IMR-90 (cell line): Measurements from ENCODE around the gene PROZ. TPM values are rescaled to one million over a fixed set of nuclear protein-coding genes. Genes with fewer than 3 reads are reported as not detected.

ENCODE experiments used
- ATAC-seq: fragments of 200-7000 bp; cut with Tn5 transposase; 2 replicates; pipeline ENCODE4 v1.9.1; 2020; ENCODE audit warnings: low read depth, mild to moderate bottlenecking, moderate library complexity
- BruUV-seq: library from RNA; stranded (reverse); fragments of 400-500 nt; replicated peaks from 2 replicates; lab custom pipeline; 2021; lab: Mats Ljungman, UMichigan
- CTCF ChIA-PET: fragments of 300-600 bp; formaldehyde crosslinking; extraction: SDS; loops from one replicate; lab custom pipeline; 2021; ENCODE audit warnings: antibody characterized with exemption; lab: Yijun Ruan, JAX
- POLR2A ChIA-PET: fragments of 300-600 bp; sonication (Branson Sonifier 250); formaldehyde crosslinking; loops from one replicate; lab custom pipeline; 2022; ENCODE audit warnings: antibody characterized with exemption; ENCODE audit not compliant: unreplicated experiment; lab: Charles Lee
- DNase-seq: peaks from one replicate; pipeline ENCODE4 v3.0.0; 2013
- H2AFZ ChIP-seq: replicated peaks from 2 replicates; pipeline ENCODE3; 2013; ENCODE audit warnings: low read length, mild to moderate bottlenecking; ENCODE audit not compliant: poor library complexity
- H2AK5ac ChIP-seq: 2 replicates; pipeline ENCODE4 v1.6.1; 2013; ENCODE audit warnings: low read depth, low read length, inconsistent platforms
- H2AK9ac ChIP-seq: replicated peaks from 2 replicates; pipeline ENCODE3; 2013; ENCODE audit warnings: mild to moderate bottlenecking, low read depth, low read length, moderate library complexity; ENCODE audit not compliant: poor library complexity
- H2BK120ac ChIP-seq: 2 replicates; pipeline ENCODE4 v1.6.1; 2013; ENCODE audit warnings: low read depth, low read length, inconsistent platforms
- H2BK15ac ChIP-seq: 3 replicates; pipeline ENCODE4 v1.6.1; 2013; ENCODE audit warnings: low read depth, low read length, inconsistent platforms
- H2BK20ac ChIP-seq: 2 replicates; pipeline ENCODE4 v1.6.1; 2013; ENCODE audit warnings: low read depth, mild to moderate bottlenecking, inconsistent platforms, low read length, moderate library complexity
- H2BK5ac ChIP-seq: 2 replicates; pipeline ENCODE4 v1.6.1; 2013; ENCODE audit warnings: mild to moderate bottlenecking, low read depth, low read length, inconsistent platforms; ENCODE audit not compliant: poor library complexity, severe bottlenecking
- H3K14ac ChIP-seq: replicated peaks from 2 replicates; pipeline ENCODE4 v1.6.1; 2013; ENCODE audit warnings: low read depth, low read length, inconsistent platforms
- H3K18ac ChIP-seq: 2 replicates; pipeline ENCODE4 v1.6.1; 2013; ENCODE audit warnings: low read depth, low read length, control low read depth
- H3K23ac ChIP-seq: 2 replicates; pipeline ENCODE4 v1.6.1; 2013; ENCODE audit warnings: low read depth, low read length, inconsistent platforms
- H3K27ac ChIP-seq: 2 replicates; pipeline ENCODE4 v1.5.1; 2013; ENCODE audit warnings: mild to moderate bottlenecking, control low read depth, low read length; ENCODE audit not compliant: insufficient read depth
- H3K27me3 ChIP-seq: 2 replicates; pipeline ENCODE4 v1.6.1; 2013; ENCODE audit warnings: low read length; ENCODE audit not compliant: control insufficient read depth, insufficient read depth
- H3K36me3 ChIP-seq: 2 replicates; pipeline ENCODE4 v1.6.1; 2013; ENCODE audit warnings: low read length, mixed read lengths; ENCODE audit not compliant: control insufficient read depth, insufficient read depth
- H3K4ac ChIP-seq: 2 replicates; pipeline ENCODE4 v1.6.1; 2013; ENCODE audit warnings: low read depth, low read length, inconsistent platforms
- H3K4me1 ChIP-seq: 2 replicates; pipeline ENCODE4 v1.6.1; 2013; ENCODE audit warnings: low read length, mixed read lengths; ENCODE audit not compliant: control insufficient read depth, insufficient read depth
- H3K4me2 ChIP-seq: 2 replicates; pipeline ENCODE4 v1.6.1; 2013; ENCODE audit warnings: low read depth, mild to moderate bottlenecking, control low read depth, low read length, moderate library complexity
- H3K4me3 ChIP-seq: 2 replicates; pipeline ENCODE4 v1.5.1; 2013; ENCODE audit warnings: low read depth, mild to moderate bottlenecking, control low read depth, low read length, moderate library complexity; ENCODE audit not compliant: insufficient read depth
- H3K56ac ChIP-seq: 2 replicates; pipeline ENCODE4 v1.6.1; 2013; ENCODE audit warnings: low read length, inconsistent platforms; ENCODE audit not compliant: insufficient read depth; ENCODE audit errors: extremely low read depth
- H3K79me1 ChIP-seq, 2 experiments: 2 replicates each; pipeline ENCODE4 v1.6.1; 2013; ENCODE audit warnings: low read length in 2 of 2, inconsistent platforms in 1 of 2, low read depth in 1 of 2
- H3K9ac ChIP-seq: 2 replicates; pipeline ENCODE4 v1.6.1; 2013; ENCODE audit warnings: low read depth, low read length, control low read depth
- H3K9me1 ChIP-seq: 2 replicates; pipeline ENCODE4 v1.6.1; 2013; ENCODE audit warnings: low read length, inconsistent platforms; ENCODE audit not compliant: insufficient read depth
- H3K9me3 ChIP-seq: 2 replicates; pipeline ENCODE4 v1.6.1; 2013; ENCODE audit warnings: low read length; ENCODE audit not compliant: control insufficient read depth, insufficient read depth
- H4K20me1 ChIP-seq: 2 replicates; pipeline ENCODE4 v1.6.1; 2013; ENCODE audit warnings: low read length, inconsistent platforms; ENCODE audit not compliant: insufficient read depth
- H4K5ac ChIP-seq: 2 replicates; pipeline ENCODE4 v1.6.1; 2013; ENCODE audit warnings: mild to moderate bottlenecking, low read depth, low read length, control low read depth
- H4K8ac ChIP-seq, 2 experiments: 2 replicates each; pipeline ENCODE4 v1.6.1; 2013; ENCODE audit warnings: low read depth in 2 of 2, low read length in 2 of 2, control low read depth in 1 of 2, inconsistent platforms in 1 of 2
- H4K91ac ChIP-seq: 2 replicates; pipeline ENCODE4 v1.6.1; 2013; ENCODE audit warnings: low read depth, low read length, inconsistent platforms; ENCODE audit not compliant: insufficient read depth
- CHD1 ChIP-seq: IDR thresholded peaks from 2 replicates; pipeline ENCODE4 v1.6.1; 2012; ENCODE audit warnings: low read depth, low read length, improper control_type of control experiment
- FOS ChIP-seq: fragments of 150-350 bp; IDR thresholded peaks from 2 replicates; pipeline ENCODE4 v1.6.1; 2016; ENCODE audit warnings: low read depth, low read length
- MAFK ChIP-seq: IDR thresholded peaks from 2 replicates; pipeline ENCODE4 v1.6.1; 2012; ENCODE audit warnings: low read depth, low read length, improper control_type of control experiment
- MAZ ChIP-seq: IDR thresholded peaks from 2 replicates; pipeline ENCODE4 v1.6.1; 2012; ENCODE audit warnings: low read depth, mild to moderate bottlenecking, low read length, improper control_type of control experiment, moderate library complexity, borderline replicate concordance
- MXI1 ChIP-seq: IDR thresholded peaks from 2 replicates; pipeline ENCODE4 v1.6.1; 2012; ENCODE audit warnings: low read depth, mild to moderate bottlenecking, low read length, moderate library complexity, borderline replicate concordance
- NFE2L2 ChIP-seq: fragments of 150-350 bp; IDR thresholded peaks from 2 replicates; pipeline ENCODE4 v1.6.1; 2016; ENCODE audit warnings: low read depth, mild to moderate bottlenecking, low read length
- POLR2A ChIP-seq: IDR thresholded peaks from 2 replicates; pipeline ENCODE4 v1.6.1; 2012; ENCODE audit warnings: mild to moderate bottlenecking, low read depth, low read length
- RAD21 ChIP-seq: IDR thresholded peaks from 2 replicates; pipeline ENCODE4 v1.6.1; 2012; ENCODE audit warnings: low read length, improper control_type of control experiment
- WGBS, 2 experiments: methylation state at CpG; one replicate each; pipeline versions ENCODE4 v1.1.5 to v1.1.7; 2013; ENCODE audit warnings: missing lambda C conversion rate in 2 of 2; ENCODE audit not compliant: insufficient read length in 1 of 2; ENCODE audit errors: extremely low coverage in 2 of 2; 5-methylcytosine and 5-hydroxymethylcytosine counted together
- dilution Hi-C: fragments of 300-500 bp; cut with HindIII; formaldehyde crosslinking; loops from one replicate; pipeline ENCODE4 v1.14.3; 2018; ENCODE audit warnings: low sequenced_read_pairs; ENCODE audit not compliant: unreplicated experiment
- in situ Hi-C: fragments of 300-500 bp; cut with MboI; formaldehyde crosslinking; loops from 3 replicates; pipeline ENCODE4 v1.14.3; 2019; ENCODE audit warnings: low sequenced_read_pairs, inconsistent platforms, mixed read lengths
- intact Hi-C: fragments of 100-400 bp; cut with micrococcal nuclease; formaldehyde crosslinking; loops from 2 replicates; pipeline ENCODE4 v1.10.0; 2022
- polyA plus RNA-seq, 3 experiments: library from polyadenylated mRNA; depleted of rRNA; stranded (reverse); fragments of >200 nt; gene quantifications; 2 replicates each; pipeline ENCODE4 v1.2.3, GENCODE V29; 2012; ENCODE audit warnings: low replicate concordance in 1 of 3
- total RNA-seq: library from RNA; depleted of rRNA; stranded (reverse); fragments of >200 nt; gene quantifications from 2 replicates; pipeline ENCODE4 v1.2.3, GENCODE V29; 2012
- TF ChIP-seq, protein P1 (sequence below): fragments of 150-350 bp; IDR thresholded peaks from 2 replicates; pipeline ENCODE4 v1.6.1; 2016; ENCODE audit warnings: low read depth, mild to moderate bottlenecking, low read length, moderate library complexity, borderline replicate concordance
- TF ChIP-seq, protein P2 (sequence below): conservative IDR thresholded peaks from 2 replicates; pipeline ENCODE4 v1.5.1; 2012; ENCODE audit warnings: mild to moderate bottlenecking, low read depth, low read length, improper control_type of control experiment

PROZ gene
- total and polyA plus RNA-seq, 2 of the 4 experiments (the other 2 are of a cell fraction) = not detected

- peak overlapping the region; percentile 8; the same call in 1 of the 2 replicates for H3K4ac ChIP-seq
- no peak overlapping the region for H2AFZ ChIP-seq
- peaks cover 17 to 65% of the 10 kb centered on the region in 2 experiments for H3K79me1 ChIP-seq
- H3K23ac ChIP-seq = peak overlapping the region; percentile 47; the same call in 1 of the 2 replicates
- intact Hi-C loops (loop anchor here (2.0 to 5.0 kb wide), 2 partner anchors 38 to 179 kb away; no protein-coding TSS in a partner anchor), dilution Hi-C loops (no loop called here), in situ Hi-C loops (no loop called here)
- no TSS peak for BruUV-seq
- no peak overlapping the region for H2BK120ac ChIP-seq
- H4K20me1 ChIP-seq = peaks cover 90% of the 10 kb centered on the region
- peaks cover 43% of the 10 kb centered on the region for H3K9me1 ChIP-seq
- TF ChIP-seq POLR2A (no peak), FOS (peak; percentile 23; the same call in 1 of the 2 replicates), MXI1 (peak; percentile 87), NFE2L2 (peak; percentile 65; the same call in 1 of the 2 replicates), CHD1 (no peak), RAD21 (no peak), MAFK (peak; percentile 87), MAZ (no peak)
- TF ChIP-seq, protein P1, sequence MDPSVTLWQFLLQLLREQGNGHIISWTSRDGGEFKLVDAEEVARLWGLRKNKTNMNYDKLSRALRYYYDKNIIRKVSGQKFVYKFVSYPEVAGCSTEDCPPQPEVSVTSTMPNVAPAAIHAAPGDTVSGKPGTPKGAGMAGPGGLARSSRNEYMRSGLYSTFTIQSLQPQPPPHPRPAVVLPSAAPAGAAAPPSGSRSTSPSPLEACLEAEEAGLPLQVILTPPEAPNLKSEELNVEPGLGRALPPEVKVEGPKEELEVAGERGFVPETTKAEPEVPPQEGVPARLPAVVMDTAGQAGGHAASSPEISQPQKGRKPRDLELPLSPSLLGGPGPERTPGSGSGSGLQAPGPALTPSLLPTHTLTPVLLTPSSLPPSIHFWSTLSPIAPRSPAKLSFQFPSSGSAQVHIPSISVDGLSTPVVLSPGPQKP = no peak
- TF ChIP-seq, protein P2, sequence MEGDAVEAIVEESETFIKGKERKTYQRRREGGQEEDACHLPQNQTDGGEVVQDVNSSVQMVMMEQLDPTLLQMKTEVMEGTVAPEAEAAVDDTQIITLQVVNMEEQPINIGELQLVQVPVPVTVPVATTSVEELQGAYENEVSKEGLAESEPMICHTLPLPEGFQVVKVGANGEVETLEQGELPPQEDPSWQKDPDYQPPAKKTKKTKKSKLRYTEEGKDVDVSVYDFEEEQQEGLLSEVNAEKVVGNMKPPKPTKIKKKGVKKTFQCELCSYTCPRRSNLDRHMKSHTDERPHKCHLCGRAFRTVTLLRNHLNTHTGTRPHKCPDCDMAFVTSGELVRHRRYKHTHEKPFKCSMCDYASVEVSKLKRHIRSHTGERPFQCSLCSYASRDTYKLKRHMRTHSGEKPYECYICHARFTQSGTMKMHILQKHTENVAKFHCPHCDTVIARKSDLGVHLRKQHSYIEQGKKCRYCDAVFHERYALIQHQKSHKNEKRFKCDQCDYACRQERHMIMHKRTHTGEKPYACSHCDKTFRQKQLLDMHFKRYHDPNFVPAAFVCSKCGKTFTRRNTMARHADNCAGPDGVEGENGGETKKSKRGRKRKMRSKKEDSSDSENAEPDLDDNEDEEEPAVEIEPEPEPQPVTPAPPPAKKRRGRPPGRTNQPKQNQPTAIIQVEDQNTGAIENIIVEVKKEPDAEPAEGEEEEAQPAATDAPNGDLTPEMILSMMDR = no peak
- H4K5ac ChIP-seq = no peak overlapping the region
- DNase-seq (peak; percentile 74), ATAC-seq (peak; percentile 74)
- H2BK5ac ChIP-seq = peak overlapping the region; percentile 48
- H4K91ac ChIP-seq = no peak overlapping the region
- WGBS, 2 experiments = 7% methylated on average over 2 of the region's 7 CpGs; no CpG with 5 or more reads in 1 of the 2 experiments
- H2BK20ac ChIP-seq = no peak overlapping the region
- peak overlapping the region; percentile 83 for H3K4me2 ChIP-seq
- peak overlapping the region; percentile 35 for H2AK5ac ChIP-seq
- H3K56ac ChIP-seq = no peak overlapping the region; the same call in 1 of the 2 replicates
- peaks cover 30% of the 10 kb centered on the region for H3K4me1 ChIP-seq
- peak overlapping the region; percentile 1; the same call in 1 of the 2 replicates for H3K14ac ChIP-seq
- peak overlapping the region; percentile 0; the same call in 1 of the 2 replicates for H3K27ac ChIP-seq
- peak overlapping the region in 1 of 2 experiments; percentile 17; a peak in 1 of 4 replicates for H4K8ac ChIP-seq
- peaks cover 25% of the 10 kb centered on the region for H3K36me3 ChIP-seq
- ChIA-PET CTCF (no interaction called here), POLR2A (no interaction called here)
- no peak overlapping the region for H2BK15ac ChIP-seq
- peak overlapping the region; percentile 44 for H2AK9ac ChIP-seq
- H3K4me3 ChIP-seq = no peak overlapping the region
- H3K18ac ChIP-seq = no peak overlapping the region
- no peak overlapping the region; the same call in 1 of the 2 replicates for H3K9ac ChIP-seq
- no peaks in the 10 kb centered on the region for H3K9me3 ChIP-seq
- no peaks in the 10 kb centered on the region for H3K27me3 ChIP-seq
These were observed 58.0 kb downstream of the PROZ start for GRCh38 chr13:113216254-113217048.
